Esophagus muscularis mucosa (tissue), 4 donors: Measurements from ENCODE around the gene ACOT8.
"Not testable (repeated sequence)": the region's sequence is repeated elsewhere in the genome, so short reads cannot be mapped to it uniquely, and the experiment has no call there.

Experiments used
- EP300 ChIP-seq: sonication (generic); formaldehyde crosslinking; IDR thresholded peaks from one replicate; pipeline ENCODE4 v1.6.1; 2017; ENCODE audit warnings: antibody characterized with exemption
- POLR2A ChIP-seq: fragments of 450-650 bp; IDR thresholded peaks from one replicate; pipeline ENCODE4 v1.6.1; 2017; ENCODE audit warnings: antibody characterized with exemption, moderate library complexity, mild to moderate bottlenecking, low read depth
- POLR2AphosphoS5 ChIP-seq, 2 donors: sonication (generic); formaldehyde crosslinking; IDR thresholded peaks; one replicate each; pipeline ENCODE4 v1.6.1; 2017; ENCODE audit warnings: antibody characterized with exemption in 2 of 2
- TF ChIP-seq, protein P1 (sequence below), 3 experiments: fragments of 200-600 bp in 2 of 3; fragments of 450-650 bp in 1 of 3; sonication (generic) in 2 of 3; IDR thresholded peaks; one replicate each; pipeline ENCODE4 v1.5.1; 2017 to 2019; ENCODE audit warnings: antibody characterized with exemption in 3 of 3, mild to moderate bottlenecking in 2 of 3, moderate library complexity in 1 of 3

DNA sequence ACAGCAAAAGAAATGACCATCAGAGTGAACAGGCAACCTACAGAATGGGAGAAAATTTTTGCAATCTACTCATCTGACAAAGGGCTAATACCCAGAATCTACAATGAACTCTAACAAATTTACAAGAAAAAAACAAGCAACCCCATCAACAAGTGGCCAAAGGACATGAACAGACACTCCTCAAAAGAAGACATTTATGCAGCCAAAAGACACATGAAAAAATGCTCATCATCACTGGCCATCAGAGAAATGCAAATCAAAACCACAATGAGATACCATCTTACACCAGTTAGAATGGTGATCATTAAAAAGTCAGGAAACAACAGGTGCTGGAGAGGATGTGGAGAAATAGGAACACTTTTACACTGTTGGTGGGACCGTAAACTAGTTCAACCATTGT lies 59.7 kb downstream of the ACOT8 start:
- not testable (repeated sequence) for TF ChIP-seq EP300; POLR2AphosphoS5 (IDR thresholded peaks at IDR 0.05); POLR2A
- TF ChIP-seq, protein P1, sequence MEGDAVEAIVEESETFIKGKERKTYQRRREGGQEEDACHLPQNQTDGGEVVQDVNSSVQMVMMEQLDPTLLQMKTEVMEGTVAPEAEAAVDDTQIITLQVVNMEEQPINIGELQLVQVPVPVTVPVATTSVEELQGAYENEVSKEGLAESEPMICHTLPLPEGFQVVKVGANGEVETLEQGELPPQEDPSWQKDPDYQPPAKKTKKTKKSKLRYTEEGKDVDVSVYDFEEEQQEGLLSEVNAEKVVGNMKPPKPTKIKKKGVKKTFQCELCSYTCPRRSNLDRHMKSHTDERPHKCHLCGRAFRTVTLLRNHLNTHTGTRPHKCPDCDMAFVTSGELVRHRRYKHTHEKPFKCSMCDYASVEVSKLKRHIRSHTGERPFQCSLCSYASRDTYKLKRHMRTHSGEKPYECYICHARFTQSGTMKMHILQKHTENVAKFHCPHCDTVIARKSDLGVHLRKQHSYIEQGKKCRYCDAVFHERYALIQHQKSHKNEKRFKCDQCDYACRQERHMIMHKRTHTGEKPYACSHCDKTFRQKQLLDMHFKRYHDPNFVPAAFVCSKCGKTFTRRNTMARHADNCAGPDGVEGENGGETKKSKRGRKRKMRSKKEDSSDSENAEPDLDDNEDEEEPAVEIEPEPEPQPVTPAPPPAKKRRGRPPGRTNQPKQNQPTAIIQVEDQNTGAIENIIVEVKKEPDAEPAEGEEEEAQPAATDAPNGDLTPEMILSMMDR (IDR thresholded peaks at IDR 0.05), result not testable (repeated sequence)
